ENCODE results near the gene FAM234B.
"Not testable (repeated sequence)": the region's sequence is repeated elsewhere in the genome, so short reads cannot be mapped to it uniquely, and the experiment has no call there.

The FAM234B gene

DNA sequence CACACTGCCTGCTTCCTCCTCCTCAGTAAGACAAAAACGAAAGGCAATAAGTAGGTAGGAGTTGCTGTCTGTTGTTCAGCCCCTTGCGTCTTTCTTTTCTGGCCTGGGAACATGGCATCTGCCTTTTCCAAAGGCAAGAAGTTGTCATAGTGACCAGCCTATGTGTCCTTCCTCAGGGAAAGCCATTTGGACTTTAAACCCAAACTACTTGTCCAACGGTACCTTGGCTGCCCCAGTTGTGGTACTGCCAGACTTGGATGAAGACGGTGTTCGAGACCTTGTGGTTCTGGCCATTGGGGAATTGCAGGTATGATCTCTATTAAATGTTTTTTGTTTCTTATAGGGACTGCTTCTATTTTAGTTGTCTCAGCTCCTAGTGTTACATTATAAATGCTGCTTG is 18.5 kb downstream of the FAM234B start:
- DNase-seq: no peak

DNA sequence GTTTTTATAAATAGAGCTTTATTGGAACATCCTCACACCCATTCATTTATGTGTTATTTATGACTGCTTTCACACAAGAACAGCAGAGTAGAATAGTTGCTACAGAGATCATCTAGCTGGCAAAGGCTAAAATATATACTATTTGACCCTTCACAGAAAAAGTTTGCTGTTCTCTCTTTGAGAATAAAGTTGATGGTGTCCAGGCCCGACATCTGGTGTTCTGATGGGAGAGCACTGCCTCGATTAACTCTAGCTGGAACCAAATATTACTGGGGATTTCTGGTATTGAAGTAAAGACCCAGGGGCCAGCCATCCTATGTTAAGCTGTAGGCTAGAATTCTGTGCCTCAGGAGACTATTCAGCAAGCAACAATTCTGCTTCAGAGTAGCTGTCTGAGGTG is 21.8 kb downstream of the FAM234B start:
- DNase-seq: no peak

DNA sequence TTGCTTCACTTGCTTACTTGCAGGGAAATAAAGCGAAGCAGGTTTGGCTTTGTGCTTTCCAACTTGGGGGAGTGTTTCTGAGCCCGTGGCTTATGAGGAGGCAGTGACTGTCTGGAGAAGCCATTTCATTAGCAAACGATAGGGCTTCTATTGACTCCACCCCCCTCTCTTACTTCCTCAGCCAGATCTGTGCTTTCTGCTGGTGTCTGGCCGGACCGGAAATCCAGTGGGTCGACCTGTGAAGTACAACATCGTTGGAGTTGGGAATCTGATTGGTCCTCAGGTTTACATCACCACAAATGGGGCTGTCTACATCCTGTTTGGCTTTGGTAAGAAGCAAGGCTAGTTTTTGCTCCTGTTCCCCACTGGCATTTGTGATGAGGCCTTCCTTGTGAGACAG is 22.3 kb downstream of the FAM234B start:
- DNase-seq: no peak

DNA sequence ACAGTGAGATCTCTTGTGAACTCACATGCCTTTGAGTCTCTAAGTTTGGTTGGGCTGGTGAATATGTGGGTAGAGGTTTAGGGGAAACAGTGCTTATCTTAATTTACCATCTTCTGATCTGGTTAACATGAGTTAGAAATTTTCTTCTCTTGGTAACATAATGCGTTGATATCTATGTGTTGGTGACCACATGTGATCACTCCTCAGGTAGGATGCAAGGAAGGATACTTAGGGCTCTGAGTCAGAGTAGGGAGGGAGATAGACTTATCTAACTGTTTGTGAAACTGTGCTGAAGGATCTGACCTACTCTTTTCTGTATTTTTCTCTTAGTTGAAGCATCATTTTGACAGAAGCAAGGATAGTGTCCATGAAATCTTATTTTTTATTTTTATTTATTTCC is 23.1 kb downstream of the FAM234B start:
- DNase-seq: no peak

DNA sequence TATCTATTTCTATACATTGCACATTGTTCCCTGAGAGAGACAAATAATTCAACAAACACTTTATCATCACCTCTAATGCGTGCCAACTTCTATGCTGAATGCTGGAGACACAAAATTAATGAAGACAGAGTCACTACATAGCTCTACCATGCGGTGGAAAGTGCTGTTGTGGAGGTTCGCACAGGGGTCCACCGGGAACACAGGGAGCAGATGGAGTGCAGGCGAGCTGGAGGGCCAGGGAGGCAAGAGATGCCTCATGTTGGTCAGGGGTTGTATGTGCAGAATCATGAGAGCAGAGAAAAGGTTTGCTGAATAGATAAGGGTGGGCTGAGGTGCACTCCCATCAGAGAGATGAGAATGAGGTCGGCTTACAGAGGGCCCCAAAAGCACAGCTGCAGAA is 25.2 kb downstream of the FAM234B start:
- DNase-seq: no peak

DNA sequence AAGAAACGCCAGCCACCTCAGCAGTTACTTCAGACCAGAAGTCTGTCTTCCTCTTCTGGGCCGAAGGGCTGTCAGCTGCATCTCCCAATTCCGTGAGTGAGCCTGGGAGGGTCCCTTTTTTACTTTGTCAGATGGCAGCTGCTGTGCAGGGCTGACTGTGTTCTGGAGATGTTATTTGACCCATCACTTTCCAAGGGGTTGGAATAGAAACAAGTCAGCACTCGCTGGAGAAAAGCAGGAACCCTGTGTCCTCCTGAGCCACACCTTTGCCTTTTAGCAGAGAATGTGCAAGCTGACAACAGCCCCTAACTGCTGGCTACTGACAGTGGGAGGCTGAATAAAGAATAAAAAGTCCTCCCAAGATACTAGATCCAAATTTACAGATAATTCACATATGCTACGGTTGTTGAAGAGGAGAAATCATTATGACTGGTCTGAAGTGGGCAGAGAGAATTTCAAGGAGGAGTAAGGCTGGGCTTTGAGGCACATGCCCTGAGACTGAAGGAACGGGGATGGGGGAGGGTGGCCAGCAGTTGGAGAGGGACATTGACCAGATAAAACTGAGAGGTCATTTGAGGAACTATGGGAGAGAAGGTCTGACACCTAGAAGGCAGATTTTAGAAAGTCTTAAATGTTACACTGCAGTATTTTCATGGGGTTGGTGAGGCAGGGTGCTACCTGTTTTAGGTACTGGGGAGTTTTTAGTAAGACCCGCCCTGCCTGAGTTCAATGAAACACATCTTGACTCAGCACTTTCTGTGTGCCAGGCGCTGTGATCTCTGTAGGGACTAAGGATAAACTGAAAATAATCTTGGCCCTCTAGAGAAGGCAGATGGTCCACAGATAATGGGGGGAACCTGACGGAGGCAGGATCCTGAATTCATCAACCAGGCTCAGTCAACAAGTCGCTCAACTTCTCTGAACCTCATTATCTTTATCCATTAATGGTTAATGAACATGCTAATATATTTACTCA is 27.4 kb downstream of the FAM234B start:
- no peak for DNase-seq

DNA sequence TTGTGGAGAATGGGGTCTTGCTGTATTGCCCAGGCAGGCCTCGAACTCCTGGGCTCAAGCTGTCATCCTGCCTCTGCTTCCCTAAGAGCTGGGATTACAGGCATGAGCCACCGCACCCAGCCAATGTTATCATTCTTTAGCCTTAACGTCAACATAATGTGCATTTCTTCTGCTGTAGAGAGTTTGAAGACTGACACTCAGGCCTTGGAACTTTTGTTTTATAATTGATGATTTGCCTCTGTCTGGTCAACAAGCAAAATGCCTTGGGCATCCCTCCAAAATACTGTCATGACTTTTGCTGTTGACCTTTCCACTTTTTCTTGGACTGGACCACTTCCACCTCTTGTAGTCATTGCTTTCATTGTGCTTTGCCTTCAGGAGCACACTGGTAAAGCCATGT is 29.0 kb downstream of the FAM234B start:
- no peak for DNase-seq

DNA sequence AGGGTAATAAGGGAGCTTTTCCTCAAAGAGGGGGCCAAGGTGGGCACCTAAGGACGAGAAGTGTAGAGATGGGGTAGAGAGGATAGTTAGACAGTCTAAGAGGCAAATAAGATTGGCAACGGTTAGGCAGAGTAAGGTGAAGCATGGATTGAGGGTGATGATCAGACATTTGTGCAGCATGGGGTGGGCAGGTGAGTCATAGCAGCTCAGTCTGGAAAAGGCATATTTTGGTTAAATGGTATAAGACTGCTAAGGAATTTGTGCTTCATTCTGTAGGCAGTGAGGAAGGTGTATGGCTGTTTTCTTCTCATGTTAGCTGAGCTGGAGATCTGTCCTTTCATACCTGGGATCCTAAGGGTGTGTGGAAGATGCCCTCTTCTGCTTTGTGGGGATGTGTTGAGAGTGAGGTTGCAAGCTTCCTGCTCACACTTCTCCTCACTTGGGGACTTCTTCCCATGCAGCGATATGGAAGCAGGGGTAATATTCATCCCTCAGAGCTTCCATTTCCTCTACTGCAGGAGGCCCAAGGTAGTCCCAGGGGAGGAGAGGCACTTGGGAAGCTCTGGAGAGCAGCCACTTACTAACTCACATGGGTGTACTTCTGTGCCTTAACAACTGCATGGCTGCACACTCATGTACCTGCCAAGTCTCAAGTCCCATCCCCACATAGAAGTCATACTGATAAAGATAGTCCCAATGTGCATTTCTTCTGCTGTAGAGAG is 30.4 kb downstream of the FAM234B start:
- no peak for DNase-seq

DNA sequence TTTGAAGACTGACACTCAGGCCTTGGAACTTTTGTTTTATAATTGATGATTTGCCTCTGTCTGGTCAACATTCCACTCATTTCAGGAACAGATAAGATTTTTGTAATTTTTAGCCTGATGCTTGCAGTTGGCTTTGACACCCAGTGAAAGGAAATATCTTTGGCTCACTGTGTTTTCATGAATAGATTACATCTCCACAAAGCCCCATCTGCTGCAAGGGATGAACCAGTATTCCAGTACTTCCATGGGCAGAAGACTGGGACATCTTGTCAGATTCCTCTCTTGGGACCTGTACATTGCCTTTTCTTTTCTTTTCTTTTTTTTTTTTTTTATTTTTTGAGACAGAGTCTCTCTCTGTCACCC is 30.9 kb downstream of the FAM234B start:
- DNase-seq: no peak

DNA sequence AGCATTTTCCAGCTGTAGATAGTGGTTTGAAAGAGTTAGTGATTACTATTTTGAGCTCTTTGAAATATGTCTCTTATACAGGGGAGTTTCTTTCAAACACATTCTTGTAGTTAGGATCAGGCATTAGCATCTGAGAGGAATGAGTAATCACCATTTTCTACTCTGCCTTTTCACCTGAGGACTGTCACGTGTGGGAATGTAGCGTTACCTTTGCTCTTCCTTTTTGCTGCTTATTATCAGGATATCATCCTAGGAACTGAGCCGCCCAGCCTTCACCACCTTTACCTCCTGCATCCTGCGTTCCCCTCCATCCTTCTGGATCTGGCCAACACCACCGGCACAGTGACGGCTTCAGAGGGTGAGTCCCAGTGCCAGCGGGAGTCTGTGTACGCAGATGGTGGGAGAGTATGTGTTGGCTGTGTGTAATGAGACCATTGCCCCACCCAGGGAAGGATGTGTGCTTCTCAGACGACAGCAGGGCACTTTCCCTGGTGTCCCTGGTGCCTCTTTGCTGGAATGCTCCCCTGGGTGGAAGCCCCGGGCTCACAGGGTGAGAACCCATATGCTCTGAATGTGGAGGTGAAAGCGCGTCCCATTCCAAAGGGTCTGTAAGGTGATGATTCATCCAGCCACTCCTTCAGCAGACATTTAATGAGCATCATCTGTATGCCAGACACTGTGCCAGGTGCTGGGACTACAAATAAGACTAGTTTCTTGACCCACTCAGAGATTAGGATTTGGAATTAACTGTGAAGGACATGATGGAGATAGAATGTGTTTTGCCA is 31.8 kb downstream of the FAM234B start:
- no peak for DNase-seq

DNA sequence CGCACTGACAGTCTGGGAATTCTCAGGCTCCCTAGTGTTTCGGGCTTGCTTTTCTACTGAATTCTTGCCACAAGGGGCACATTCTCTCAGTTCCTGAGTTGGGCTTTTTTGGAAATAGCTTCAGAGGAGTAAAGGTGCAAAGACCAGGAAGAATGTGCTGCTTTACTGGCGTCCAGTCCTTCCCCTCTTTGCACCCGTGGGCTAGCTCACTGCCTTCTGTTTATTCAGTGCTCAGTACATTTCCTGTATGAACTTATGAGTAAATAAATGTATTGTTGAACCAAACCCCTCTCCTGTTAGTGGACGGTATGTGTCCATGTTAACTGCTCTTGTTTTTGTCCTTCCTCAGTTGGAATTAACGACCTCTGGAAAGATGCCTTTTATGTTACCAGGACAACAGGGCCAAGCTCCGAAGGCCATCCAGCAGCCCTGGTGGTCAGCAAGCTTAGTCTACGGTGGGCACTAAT is 35.3 kb downstream of the FAM234B start:
- DNase-seq: no peak

DNA sequence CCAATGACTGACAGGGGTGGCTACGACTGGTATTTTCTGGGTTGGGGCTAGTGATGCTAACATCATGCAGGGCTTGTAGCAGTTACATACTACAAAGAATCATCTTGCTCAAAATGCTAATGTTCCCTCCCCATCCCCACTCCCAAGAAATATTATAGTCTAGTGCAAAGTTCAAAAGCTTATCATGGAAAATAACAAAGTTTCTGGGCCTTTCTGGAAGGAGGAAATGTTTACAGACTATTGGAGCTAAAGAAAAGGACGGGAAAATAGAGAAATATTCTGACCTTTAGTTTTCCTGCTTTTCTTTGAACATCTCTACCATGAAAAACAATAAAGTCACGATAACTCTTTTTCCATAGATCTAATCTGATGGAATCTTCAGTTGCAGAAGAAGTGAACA is 36.1 kb downstream of the FAM234B start:
- no peak for DNase-seq

DNA sequence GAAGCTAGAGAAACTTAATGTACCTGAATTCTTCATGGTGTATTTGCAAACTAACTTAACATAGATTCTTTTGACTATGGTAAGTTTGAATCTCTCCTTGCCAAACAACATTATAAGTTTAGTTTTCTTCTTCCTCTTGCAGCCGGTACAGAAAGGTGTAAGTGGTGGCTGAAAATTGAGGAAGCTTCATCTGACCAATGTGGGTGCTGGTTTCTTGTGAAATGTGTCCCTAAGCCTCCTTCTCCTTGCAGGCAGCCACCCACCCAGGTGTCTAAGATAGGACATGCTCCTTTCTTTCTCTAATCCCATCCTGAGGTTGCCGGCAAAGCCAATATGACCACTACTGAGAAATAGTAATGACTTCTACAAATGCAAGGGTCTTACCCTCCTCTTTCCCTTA is 38.7 kb downstream of the FAM234B start:
- no peak for DNase-seq

DNA sequence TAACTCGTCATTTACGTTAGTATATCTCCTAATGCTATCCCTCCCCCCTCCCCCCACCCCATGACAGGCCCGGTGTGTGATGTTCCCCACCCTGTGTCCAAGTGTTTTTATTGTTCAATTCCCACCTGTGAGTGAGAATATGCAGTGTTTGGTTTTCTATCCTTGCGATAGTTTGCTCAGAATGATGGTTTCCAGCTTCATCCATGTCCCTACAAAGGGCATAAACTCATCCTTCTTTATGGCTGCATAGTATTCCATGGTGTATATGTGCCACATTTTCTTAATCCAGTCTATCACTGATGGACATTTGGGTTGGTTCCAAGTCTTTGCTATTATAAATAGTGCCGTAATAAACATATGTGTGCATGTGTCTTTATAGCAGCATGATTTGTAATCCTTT is 39.5 kb downstream of the FAM234B start:
- DNase-seq: not testable (repeated sequence)

DNA sequence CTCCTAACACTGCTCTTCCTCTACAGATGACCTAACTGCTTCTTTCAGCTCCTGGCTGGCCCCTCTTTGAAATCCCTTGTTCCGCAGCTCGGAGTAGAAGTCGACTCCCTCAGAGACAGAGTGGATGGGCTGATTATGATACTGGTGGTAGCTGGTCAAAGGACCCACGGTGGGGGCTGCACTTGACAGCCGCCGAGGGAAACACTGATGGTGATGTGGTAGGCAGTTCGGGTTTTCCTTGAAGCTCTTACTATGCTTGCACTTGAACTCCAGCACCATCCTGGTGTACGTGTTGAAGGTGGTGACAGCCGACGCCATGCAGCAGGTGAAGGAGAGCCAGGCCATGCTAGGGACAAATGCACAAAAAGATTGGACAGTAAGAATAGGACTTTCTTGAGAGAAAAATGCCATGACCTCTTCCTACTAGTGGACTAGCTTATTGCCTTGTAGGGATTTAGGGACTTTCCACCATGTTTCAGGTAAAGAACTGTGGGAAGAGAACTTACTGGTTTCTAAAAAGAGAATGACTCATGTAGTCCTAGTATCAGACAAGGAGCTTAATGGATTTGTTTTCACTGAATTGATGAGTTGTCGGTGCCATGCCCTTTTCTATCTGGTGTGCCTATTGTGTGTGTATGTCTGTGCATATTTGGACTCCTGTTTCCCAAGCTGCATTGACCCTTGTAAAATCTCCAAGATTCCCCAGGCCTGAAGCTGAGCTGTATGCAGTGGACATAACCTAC is 40.9 kb downstream of the FAM234B start:
- no peak for DNase-seq

DNA sequence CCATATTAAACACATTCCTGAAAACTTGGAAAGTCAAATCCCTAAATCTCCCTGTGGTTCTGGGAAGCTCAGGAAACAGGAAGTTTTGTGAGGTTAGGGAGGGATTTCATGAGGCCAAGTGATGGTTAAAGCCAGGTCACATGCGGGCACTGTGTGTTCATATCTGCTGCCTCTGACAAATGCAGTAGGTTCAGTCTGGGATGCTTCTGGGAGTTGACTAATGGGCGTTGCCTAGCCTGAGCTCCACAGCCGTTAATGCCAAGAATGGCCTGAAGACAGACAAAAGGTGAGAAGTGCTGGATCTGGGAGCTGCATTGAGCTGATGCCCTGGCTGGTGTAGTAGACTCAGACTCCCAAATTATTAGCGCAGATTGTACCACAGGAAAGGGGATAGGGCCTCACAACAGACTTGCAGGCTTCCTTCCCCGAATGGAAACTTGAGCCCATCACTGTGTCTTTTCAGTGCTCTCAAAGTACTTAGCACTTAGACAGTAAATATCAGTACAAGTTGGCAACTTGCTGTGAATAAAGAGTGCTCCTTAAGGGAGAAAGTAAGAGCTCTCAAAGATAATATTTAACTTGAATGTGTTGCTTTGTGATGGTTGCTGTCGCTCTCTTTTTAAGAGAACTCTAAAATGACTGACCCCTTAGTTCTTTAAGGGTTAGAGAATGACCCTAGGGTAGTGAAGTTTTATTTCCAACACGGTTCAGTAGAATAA is 41.9 kb downstream of the FAM234B start:
- DNase-seq: no peak

DNA sequence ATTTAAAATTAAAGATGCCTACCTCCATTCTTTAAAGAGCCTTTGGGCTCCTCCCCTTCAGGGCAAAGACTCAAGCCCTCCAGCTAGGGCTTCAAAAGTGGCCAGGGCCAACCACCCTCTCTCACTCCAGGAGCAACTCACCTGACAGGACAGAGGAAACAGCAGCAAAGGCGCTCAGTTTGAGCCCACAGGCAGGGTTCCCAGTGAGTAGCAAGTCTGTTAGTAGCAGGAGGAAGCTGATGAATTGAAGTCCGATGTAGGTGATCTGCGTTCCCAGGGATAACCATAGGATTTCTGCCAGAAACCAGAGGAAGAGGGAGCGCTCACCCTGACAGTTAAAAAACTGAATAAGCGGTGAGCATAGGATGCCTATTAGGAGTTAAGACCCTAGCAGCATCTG is 43.6 kb downstream of the FAM234B start:
- no peak for DNase-seq

DNA sequence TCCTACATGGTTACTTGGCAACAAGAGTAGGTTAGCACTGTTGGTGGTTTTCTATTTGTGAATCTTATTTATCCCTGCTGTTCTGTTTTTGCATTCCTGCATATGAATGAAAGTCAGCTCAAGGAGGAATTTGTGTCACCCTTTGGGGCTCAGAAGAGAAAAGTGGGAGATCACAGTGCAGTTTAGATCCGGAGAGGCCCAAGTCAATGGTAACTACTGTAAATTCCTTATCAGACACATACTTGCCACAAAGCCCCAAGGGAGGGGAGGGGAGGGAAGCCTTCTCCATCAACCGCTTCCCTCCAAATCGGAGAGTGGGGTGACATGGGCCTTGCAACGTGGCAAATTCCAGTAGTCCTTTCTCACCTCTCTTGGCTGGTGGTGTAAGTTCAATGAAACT is 44.3 kb downstream of the FAM234B start:
- no peak for DNase-seq

DNA sequence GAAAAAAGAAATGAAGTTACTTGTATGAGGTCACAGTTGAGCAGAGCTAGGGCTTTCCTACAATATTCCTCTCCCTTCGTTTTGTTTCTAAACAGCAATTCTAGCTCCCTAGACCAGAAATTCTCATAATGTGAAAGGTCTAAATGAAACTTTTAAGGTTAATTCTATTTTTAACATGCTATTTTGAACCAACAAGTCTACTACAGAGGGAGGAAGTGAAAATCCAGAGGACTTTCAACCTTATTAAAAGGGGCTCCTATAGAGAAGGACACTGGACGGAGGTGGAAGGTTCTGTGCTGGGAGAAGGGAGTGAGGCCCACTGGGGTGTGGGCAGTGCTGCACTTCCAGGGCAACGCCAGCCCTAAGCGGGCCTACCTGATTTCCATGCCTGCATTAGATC is 45.9 kb downstream of the FAM234B start:
- no peak for DNase-seq

DNA sequence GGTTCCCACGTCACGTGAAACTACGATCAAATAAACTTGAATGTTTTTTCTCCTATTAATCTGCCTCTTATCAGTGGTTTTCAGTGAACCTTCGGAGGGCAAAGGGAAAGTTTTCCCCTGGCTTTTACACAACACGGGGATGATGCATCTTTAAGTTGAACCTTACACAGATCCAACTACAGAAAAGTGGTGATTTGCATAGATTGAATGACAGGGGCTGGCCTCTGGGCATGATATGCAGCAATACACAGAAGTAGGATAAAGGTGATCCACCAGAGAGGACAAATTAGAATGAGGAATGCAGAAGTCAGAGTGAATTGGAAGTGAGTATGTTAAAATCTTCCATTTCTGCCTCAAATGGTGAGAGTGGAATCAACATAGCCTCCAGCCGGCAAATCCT is 47.7 kb downstream of the FAM234B start:
- no peak for DNase-seq

DNA sequence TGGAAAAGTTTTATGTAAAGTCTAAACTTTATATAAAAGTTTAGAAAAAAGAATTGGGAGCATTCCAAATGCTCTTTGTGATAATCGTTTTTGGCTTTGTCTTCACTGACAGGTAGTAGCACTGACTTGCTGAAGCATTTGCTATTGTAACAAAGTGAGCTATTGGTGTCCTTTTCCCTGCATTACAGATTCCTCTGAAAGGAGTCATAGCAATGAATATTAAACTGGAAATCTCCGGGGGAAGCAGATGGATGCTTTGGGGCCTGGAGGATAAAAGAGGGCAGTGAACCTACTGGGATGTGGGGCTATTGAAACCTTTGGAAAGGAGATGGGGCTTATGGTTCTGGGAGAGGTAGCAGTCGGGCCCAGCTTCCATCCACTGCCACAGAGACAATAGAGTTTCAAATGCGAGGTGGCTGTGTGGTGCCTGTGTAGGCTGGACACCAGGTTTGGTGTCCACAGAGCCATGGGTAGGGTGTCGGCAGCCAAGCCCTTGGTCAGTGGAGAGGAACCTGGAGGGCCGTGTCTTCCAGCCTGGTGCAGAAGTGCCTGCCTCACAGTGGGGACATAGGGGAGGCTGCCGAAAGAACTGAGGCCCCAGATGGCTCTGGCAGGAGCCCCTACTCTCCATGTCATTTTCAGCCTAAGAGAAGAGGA is 49.1 kb downstream of the FAM234B start:
- no peak for DNase-seq

DNA sequence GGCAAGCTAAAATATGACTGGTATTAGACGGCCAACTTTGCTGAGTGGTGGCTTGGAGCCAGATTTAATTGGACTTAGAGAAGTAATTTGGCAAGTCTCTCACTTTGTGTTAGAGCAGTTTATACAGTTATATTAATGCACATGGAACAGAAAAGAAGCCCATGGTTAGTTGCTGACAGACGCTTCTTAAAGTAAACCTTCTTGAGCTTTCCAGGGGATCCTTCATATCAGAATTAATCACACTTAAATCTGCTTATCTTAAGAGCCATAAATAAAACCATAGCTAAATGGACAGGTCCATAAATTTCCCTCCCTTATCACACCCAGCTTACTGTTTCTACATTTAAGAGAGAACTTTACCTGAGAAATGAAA is 49.7 kb downstream of the FAM234B start:
- no peak for DNase-seq
